VCaP (cell line): ENCODE results near the gene IGDCC3.

Experiments
- H3K27ac ChIP-seq: fragments of 450-650 bp; 2 replicates; pipeline ENCODE4 v1.5.1; 2017
- TF ChIP-seq, protein P1 (sequence below): fragments of 450-650 bp; conservative IDR thresholded peaks from 2 replicates; pipeline ENCODE4 v1.5.1; 2017; ENCODE audit warnings: mild to moderate bottlenecking, moderate library complexity

The IGDCC3 gene

DNA sequence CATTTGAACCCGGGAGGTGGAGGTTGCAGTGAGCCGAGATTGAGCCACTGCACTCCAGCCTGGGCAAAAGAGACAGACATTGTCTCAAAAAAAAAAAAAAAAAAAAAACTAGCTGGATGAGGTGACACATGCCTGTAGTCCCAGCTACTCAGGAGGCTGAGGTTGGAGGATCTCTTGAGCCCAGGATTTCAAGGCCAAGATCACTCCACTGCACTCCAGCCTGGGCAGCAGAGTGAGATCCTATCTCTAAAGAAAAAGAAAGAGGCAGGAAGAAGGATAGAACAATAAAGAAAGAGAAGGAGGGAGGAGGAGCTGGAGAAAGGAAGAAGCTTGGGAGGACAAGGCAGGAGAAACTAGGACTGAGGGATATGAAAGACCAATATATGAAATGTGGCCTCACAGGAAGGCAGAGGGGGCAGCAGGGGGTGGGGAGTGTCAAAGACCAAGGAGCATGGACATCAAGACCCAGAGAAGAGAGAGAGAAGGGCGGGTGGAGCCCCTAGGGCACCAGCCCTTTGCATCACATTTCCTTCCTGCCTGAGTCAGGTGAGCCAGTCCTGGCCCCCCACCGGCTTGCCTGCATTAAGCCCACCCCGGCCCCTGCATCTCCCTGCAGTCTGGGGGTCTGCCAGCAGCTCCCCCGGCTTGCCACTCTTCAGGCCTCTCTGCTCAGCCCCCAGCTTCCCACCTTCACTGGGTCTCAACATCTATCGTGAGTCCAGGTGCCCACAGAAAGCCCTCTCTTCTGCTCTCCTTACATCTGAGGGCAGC is 11.5 kb downstream of the IGDCC3 start:
- no peak overlapping the region for H3K27ac ChIP-seq
- TF ChIP-seq, protein P1, sequence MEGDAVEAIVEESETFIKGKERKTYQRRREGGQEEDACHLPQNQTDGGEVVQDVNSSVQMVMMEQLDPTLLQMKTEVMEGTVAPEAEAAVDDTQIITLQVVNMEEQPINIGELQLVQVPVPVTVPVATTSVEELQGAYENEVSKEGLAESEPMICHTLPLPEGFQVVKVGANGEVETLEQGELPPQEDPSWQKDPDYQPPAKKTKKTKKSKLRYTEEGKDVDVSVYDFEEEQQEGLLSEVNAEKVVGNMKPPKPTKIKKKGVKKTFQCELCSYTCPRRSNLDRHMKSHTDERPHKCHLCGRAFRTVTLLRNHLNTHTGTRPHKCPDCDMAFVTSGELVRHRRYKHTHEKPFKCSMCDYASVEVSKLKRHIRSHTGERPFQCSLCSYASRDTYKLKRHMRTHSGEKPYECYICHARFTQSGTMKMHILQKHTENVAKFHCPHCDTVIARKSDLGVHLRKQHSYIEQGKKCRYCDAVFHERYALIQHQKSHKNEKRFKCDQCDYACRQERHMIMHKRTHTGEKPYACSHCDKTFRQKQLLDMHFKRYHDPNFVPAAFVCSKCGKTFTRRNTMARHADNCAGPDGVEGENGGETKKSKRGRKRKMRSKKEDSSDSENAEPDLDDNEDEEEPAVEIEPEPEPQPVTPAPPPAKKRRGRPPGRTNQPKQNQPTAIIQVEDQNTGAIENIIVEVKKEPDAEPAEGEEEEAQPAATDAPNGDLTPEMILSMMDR = no peak

- TF ChIP-seq, protein P1 = no peak
- H3K27ac ChIP-seq = no peak overlapping the region
Observed at GRCh38 chr15:65365229-65365628, 12.6 kb downstream of the IGDCC3 start.

DNA sequence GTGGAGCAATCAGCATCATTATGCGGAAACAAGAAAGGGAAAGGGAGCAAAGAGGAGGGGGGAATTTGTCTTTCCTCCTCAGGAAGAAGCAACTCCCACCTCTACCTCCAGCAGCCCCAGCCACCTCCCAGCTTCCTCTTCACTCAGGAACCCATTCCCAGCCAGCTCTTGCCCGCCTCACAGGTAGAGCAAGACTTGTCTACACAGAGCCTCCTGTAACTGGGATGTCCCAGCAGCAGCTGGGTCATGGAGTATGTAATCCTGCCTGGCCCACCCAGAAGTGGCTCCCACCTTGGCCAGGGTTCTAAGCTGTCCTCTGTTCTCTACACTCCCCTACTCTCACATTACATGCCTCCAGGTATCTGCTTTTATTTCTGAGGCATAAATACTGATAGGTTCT is 14.0 kb downstream of the IGDCC3 start:
- H3K27ac ChIP-seq = no peak overlapping the region
- TF ChIP-seq, protein P1 = no peak

DNA sequence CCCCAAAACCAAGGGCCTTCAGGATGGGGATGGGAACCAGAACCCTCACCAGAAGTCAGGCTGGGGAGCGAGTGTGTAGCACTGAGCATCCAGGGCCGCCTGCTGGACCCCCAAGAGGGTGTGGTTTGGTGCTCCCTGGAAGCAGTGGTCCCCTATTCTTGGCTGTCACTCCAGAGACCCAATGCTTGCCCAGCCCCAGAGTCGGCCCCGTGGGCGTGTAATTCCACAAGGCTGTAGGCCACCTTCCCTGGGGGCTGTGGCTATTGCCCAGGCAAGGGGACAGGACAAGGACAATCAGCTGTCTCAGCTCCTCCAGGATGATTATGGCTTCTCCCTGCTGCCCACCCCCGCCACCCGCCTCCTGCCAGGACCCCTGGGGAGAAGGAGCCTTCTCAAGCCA is 14.5 kb downstream of the IGDCC3 start:
- TF ChIP-seq, protein P1 = no peak
- no peak overlapping the region for H3K27ac ChIP-seq

DNA sequence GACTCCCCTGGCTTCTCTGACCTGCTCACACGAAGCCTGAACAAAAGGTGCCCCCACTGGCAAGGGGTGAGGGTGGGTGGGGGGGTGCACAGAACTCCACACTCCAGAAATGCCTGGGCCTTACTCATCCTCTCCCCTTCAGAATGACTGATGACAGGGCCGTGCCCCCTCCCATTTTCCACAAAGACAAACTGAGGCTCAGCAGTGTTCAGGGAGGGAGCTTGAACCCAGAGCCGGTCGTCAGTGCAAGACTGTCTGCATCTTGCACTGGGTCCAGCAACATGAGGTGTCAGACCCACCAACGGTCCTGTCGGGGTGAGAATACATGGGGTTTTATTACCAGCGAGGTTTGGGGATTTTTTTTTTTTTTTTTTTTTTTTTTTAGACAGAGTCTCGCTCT is 15.3 kb downstream of the IGDCC3 start:
- no peak overlapping the region for H3K27ac ChIP-seq
- TF ChIP-seq, protein P1 = no peak

DNA sequence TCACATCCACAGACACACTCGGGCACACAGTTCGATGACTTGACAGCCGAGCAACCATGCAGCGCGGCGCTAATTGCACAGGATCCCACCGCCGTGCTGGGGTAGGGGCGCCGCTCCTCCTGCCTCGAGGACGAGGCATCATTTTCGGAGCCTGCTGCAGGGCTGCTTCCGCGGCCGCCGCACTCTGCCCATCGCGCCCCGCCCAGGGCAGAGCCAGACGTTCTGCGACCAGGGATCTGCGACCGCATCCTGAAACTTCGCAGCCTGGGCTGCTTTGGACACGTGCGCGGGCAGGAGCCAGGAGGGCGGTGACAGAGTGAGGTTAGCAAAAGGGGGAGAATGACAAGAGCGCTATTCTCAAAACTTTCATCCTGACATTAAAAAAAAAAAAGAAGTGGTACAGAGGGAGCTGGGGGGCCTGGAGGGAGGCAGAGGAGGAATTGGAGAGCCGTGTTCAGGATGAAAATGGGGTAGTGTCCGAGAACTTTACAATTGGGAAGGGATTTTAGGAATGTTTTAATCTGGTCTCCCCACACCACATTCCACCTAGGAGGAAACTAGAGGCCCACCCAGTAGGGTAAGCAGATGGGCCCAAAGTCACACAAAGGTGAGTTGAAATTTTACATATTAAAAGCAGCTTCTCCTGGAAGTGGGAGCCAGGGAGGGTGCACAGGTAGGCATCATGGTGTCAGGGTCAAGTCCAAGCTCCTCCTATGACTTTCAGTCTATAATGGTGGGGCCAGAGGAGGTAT is 15.9 kb downstream of the IGDCC3 start:
- no peak overlapping the region for H3K27ac ChIP-seq
- TF ChIP-seq, protein P1 = no peak

DNA sequence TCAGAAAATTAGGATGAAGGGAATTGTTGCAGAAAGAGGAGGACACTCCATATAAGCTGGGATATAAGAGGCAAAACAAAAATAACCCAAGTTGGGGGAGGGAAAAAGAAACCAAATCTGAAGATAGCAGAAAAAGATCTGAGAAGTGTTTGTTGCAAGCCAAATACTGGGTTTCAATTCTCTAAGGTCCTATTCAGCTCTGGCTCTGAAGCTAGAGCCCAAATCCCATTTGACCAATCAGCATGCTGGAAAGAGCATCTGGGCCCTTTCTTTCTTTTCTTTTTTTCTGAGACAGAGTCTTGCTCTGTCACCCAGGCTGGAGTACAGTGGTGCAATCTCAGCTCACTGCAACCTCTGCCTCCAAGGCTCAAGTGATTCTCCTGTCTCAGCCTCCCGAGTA is 17.3 kb downstream of the IGDCC3 start:
- no peak overlapping the region for H3K27ac ChIP-seq
- TF ChIP-seq, protein P1 = no peak
